HepG2 (cell line): Measurements from ENCODE around the gene GUK1. TPM values are rescaled to one million over a fixed set of nuclear protein-coding genes. Genes with fewer than 3 reads are reported as not detected.
A peak's percentile ranks its signal among the peaks of the same experiment; 100 is the strongest.

Source experiments
- DMAP1 ChIP-seq: IDR thresholded peaks from 2 replicates; pipeline ENCODE4 v1.6.1; 2016
- DNMT3B ChIP-seq: conservative IDR thresholded peaks from 2 replicates; pipeline ENCODE4 v1.6.1; 2016; ENCODE audit warnings: missing biosample characterization, control low read depth
- FOXO4 ChIP-seq: sonication (generic); formaldehyde crosslinking; conservative IDR thresholded peaks from 2 replicates; pipeline ENCODE4 v1.8.1; 2023; ENCODE audit warnings: missing genetic modification reagents
- GLI4 ChIP-seq: sonication (generic); formaldehyde crosslinking; IDR thresholded peaks from 2 replicates; pipeline ENCODE4 v1.5.1; 2020; ENCODE audit warnings: missing genetic modification reagents, mild to moderate bottlenecking, moderate library complexity, borderline replicate concordance
- GMEB2 ChIP-seq: IDR thresholded peaks from 2 replicates; pipeline ENCODE4 v1.6.1; 2016; ENCODE audit warnings: missing biosample characterization, missing genetic modification reagents, low read depth
- HNRNPH1 ChIP-seq: fragments of 200-400 bp; formaldehyde crosslinking; optimal IDR thresholded peaks from 2 replicates; pipeline ENCODE3; 2017; ENCODE audit warnings: mild to moderate bottlenecking, low read depth, low read length
- NFKBIZ ChIP-seq: IDR thresholded peaks from 2 replicates; pipeline ENCODE4 v1.6.1; 2018; ENCODE audit warnings: missing genetic modification reagents, missing compliant biosample characterization
- PRPF4 ChIP-seq: fragments of 200-400 bp; formaldehyde crosslinking; IDR thresholded peaks from 2 replicates; pipeline ENCODE4 v1.6.1; 2016; ENCODE audit warnings: low read length, low read depth; ENCODE audit not compliant: poor library complexity, severe bottlenecking
- SIN3B ChIP-seq: fragments of 150-350 bp; IDR thresholded peaks from 2 replicates; pipeline ENCODE4 v1.6.1; 2014; ENCODE audit warnings: low read length
- SYNCRIP ChIP-seq: fragments of 200-400 bp; formaldehyde crosslinking; IDR thresholded peaks from 2 replicates; pipeline ENCODE4 v1.6.1; 2018; ENCODE audit warnings: mild to moderate bottlenecking, low read depth, low read length; ENCODE audit not compliant: insufficient read depth
- TCF7L2 ChIP-seq: IDR thresholded peaks from 2 replicates; pipeline ENCODE4 v1.6.1; 2011; ENCODE audit warnings: mild to moderate bottlenecking, low read depth, low read length, moderate library complexity
- ZBTB46 ChIP-seq: sonication (generic); formaldehyde crosslinking; IDR thresholded peaks from 2 replicates; pipeline ENCODE4 v1.4.0; 2020; ENCODE audit warnings: mild to moderate bottlenecking, missing genetic modification reagents, borderline replicate concordance
- ZBTB7A ChIP-seq: sonication (generic); formaldehyde crosslinking; IDR thresholded peaks from 2 replicates; pipeline ENCODE4 v1.8.0; 2022; ENCODE audit warnings: mild to moderate bottlenecking, missing genetic modification reagents
- ZFP37 ChIP-seq: sonication (generic); formaldehyde crosslinking; IDR thresholded peaks from 2 replicates; pipeline ENCODE4 v1.4.0; 2020; ENCODE audit warnings: missing genetic modification reagents, borderline replicate concordance
- ZFP62 ChIP-seq: sonication (generic); formaldehyde crosslinking; IDR thresholded peaks from 2 replicates; pipeline ENCODE4 v1.4.0; 2020; ENCODE audit warnings: missing genetic modification reagents
- ZNF12 ChIP-seq: sonication (generic); formaldehyde crosslinking; IDR thresholded peaks from 2 replicates; pipeline ENCODE4 v1.5.0; 2020; ENCODE audit warnings: missing genetic modification reagents
- ZNF333 ChIP-seq: sonication (generic); formaldehyde crosslinking; IDR thresholded peaks from 2 replicates; pipeline ENCODE4 v1.4.0; 2020; ENCODE audit warnings: mild to moderate bottlenecking, missing genetic modification reagents, borderline replicate concordance
- ZNF367 ChIP-seq: sonication (generic); formaldehyde crosslinking; IDR thresholded peaks from 2 replicates; pipeline ENCODE4 v1.4.0; 2020; ENCODE audit warnings: missing genetic modification reagents, borderline replicate concordance
- ZNF446 ChIP-seq: sonication (generic); formaldehyde crosslinking; IDR thresholded peaks from 2 replicates; pipeline ENCODE4 v1.5.0; 2020; ENCODE audit warnings: mild to moderate bottlenecking, missing genetic modification reagents
- ZNF616 ChIP-seq: sonication (generic); formaldehyde crosslinking; IDR thresholded peaks from 2 replicates; pipeline ENCODE4 v1.5.0; 2020; ENCODE audit warnings: low read depth, mild to moderate bottlenecking, missing genetic modification reagents
- ZNF749 ChIP-seq: sonication (generic); formaldehyde crosslinking; IDR thresholded peaks from 2 replicates; pipeline ENCODE4 v1.8.0; 2022; ENCODE audit warnings: mild to moderate bottlenecking, missing genetic modification reagents, moderate library complexity, borderline replicate concordance
- polyA plus RNA-seq, 8 experiments: library from polyadenylated mRNA; depleted of rRNA in 3 of 8; stranded (reverse) in 7 of 8; unstranded in 1 of 8; fragments of >200 nt; fragmentation: Illumina TruSeq in 4 of 8; extraction: Trizol in 4 of 8; gene quantifications; 2 replicates each; pipeline versions ENCODE4 v1.2.1 to v1.2.3, GENCODE V29; 2011 to 2016; ENCODE audit warnings: low read depth in 4 of 8, missing spikeins in 1 of 8, mixed read lengths in 1 of 8; ENCODE audit not compliant: insufficient read depth in 1 of 8
- total RNA-seq, 5 experiments: library from RNA; depleted of rRNA; stranded (reverse); fragments of >200 nt; fragmentation: Illumina TruSeq; extraction: Trizol; gene quantifications; 2 replicates each; pipeline ENCODE4 v1.2.3, GENCODE V29; 2016; ENCODE audit warnings: low read depth in 1 of 5
- TF ChIP-seq, protein P1 (sequence below): fragments of 450-650 bp; IDR thresholded peaks from 2 replicates; pipeline ENCODE4 v1.6.1; 2017; ENCODE audit warnings: mild to moderate bottlenecking

GUK1 gene
- total and polyA plus RNA-seq, 2 of the 13 experiments (the other 11 are each of a cell fraction or from before 2014, with no cell fraction given), result 116 to 154 TPM

DNA sequence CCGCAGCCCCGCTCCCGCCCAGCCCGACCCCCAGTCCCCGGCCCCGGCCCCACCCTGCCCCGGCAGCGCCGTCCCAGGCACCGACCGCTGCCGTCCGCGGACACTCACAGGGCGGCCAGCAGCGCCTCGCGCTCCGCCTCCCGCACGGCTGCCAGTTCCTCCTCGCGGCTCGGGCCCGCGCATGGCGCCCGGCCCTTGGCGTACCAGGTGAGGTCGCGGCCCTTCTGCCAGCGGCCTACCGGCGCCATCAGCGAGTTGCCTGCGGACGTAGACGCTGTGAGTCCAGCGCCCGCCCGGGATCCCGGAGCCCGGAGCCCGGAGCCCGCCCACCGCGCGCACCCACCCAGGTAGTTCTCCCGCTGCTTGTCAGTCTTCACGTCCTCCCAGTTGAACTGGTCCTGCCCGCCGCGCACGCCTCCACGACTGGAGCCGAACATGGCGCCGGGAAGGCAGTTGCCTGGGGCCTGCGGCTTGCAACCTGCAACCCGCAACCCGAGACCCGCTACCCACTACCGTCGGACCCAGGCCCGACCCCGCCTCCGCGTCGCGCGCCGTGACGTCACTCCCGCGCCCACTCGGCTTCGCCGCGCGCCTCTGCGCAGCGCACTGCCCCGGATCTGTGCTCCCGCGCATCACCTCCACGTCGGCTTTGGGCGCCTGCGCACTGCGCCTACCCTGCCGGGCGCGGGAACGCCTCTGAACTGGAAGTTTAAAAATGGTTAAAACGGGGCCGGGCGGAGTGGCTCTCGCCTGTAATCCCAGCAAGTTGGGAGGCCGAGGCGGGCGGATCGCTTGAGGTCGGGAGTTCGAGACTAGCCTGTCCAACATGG lies 37.1 kb upstream of the GUK1 start, which contains the start of gene C1orf35 (continued):
- TF ChIP-seq GLI4, result peak; percentile 53; the same call in 1 of the 2 replicates
- TF ChIP-seq ZNF333 (CRISPR knock-in tag), result peak; percentile 30; the same call in 1 of the 2 replicates
- TF ChIP-seq ZBTB46 (CRISPR knock-in tag), result 0 out of 2 replicates have a peak, but pooled peaks have one; percentile 74
- no peak for TF ChIP-seq SYNCRIP
- 0 out of 2 replicates have a peak, but pooled peaks have one; percentile 71 for TF ChIP-seq ZNF749 (CRISPR knock-in tag)
- no peak for TF ChIP-seq ZFP37 (CRISPR knock-in tag)
- TF ChIP-seq DMAP1 (CRISPR knock-in tag), result peak; percentile 91
- peak; percentile 76 for TF ChIP-seq SIN3B
- TF ChIP-seq ZNF446 (CRISPR knock-in tag), result peak; percentile 43; the same call in 1 of the 2 replicates
- 0 out of 2 replicates have a peak, but pooled peaks have one; percentile 66 for TF ChIP-seq NFKBIZ
- no peak for TF ChIP-seq ZFP62 (CRISPR knock-in tag)
- TF ChIP-seq ZNF12 (CRISPR knock-in tag), result 0 out of 2 replicates have a peak, but pooled peaks have one; percentile 27
- no peak for TF ChIP-seq TCF7L2
- TF ChIP-seq, protein P1, sequence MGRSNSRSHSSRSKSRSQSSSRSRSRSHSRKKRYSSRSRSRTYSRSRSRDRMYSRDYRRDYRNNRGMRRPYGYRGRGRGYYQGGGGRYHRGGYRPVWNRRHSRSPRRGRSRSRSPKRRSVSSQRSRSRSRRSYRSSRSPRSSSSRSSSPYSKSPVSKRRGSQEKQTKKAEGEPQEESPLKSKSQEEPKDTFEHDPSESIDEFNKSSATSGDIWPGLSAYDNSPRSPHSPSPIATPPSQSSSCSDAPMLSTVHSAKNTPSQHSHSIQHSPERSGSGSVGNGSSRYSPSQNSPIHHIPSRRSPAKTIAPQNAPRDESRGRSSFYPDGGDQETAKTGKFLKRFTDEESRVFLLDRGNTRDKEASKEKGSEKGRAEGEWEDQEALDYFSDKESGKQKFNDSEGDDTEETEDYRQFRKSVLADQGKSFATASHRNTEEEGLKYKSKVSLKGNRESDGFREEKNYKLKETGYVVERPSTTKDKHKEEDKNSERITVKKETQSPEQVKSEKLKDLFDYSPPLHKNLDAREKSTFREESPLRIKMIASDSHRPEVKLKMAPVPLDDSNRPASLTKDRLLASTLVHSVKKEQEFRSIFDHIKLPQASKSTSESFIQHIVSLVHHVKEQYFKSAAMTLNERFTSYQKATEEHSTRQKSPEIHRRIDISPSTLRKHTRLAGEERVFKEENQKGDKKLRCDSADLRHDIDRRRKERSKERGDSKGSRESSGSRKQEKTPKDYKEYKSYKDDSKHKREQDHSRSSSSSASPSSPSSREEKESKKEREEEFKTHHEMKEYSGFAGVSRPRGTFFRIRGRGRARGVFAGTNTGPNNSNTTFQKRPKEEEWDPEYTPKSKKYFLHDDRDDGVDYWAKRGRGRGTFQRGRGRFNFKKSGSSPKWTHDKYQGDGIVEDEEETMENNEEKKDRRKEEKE, result no peak
- TF ChIP-seq GMEB2, result peak; percentile 88
- no peak; the same call in 1 of the 2 replicates for TF ChIP-seq ZNF367 (CRISPR knock-in tag)
- TF ChIP-seq FOXO4, result no peak
- TF ChIP-seq PRPF4, result no peak
- TF ChIP-seq DNMT3B (CRISPR knock-in tag), result 0 out of 2 replicates have a peak, but pooled peaks have one; percentile 27
- TF ChIP-seq HNRNPH1, result no peak
- no peak; the same call in 1 of the 2 replicates for TF ChIP-seq ZNF616 (CRISPR knock-in tag)
- TF ChIP-seq ZBTB7A (CRISPR knock-in tag), result peak; percentile 93
